ENCODE results near the gene LUC7L3. TPM values are rescaled to one million over a fixed set of nuclear protein-coding genes. Genes with fewer than 3 reads are reported as not detected.

Gene LUC7L3
- total and polyA plus RNA-seq, 10 of the 15 experiments (the other 5 are each of a cell fraction or from before 2014, with no cell fraction given), result 51.3 to 176 (median 149) TPM

DNA sequence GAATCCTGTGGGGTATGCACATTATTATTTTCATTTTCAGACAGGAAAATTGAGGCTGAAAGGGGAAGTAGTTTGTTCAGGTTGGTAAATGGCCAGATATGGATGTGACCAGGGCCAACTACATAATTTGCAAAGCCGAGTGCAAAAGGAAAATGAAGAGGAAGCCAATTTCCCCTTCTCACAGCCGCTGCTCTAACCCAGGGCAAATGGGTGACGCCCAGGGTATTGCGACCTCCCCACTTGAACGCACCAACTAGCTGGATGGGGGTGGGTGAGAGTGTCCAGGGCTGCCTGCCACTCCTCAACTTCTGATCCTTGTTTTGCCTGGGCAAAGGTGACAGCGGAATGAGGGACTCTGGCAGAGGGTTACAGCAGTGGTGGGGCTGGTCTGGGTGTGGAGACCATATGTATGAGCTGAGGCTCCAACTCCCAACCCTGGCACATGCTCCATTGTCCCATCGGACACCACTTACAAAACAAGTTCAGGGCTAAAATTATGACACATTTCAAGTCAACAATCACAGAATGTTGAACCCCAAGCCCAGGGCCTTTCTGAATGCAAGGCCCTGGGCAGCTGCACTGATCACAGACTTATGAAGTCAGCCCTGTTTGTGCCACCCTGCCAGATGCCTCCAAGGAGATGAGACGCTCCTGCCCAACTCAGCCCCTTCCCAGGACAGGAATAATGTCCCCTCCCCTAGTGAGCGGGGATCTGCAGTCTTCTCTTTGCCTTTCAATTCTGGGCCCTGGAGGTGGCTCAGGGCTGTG is 46.2 kb downstream of the LUC7L3 start:
- 32% methylated on average over 9 of the region's 9 CpGs for WGBS (ENCODE audit: insufficient coverage, insufficient replicate concordance, low lambda C conversion rate, missing lambda C conversion rate)
- ChIA-PET RAD21 (ENCODE audit: unreplicated experiment) (no interaction called here), CTCF (interaction anchor here (0.5 to 5.0 kb wide), 5 partner anchors 9 to 501 kb away, joined by 3 to 25 read pairs (median 4); no protein-coding TSS in a partner anchor), POLR2A (no interaction called here), SMC1A (ENCODE audit: uncharacterized antibody, unreplicated experiment) (interaction anchor here (1.2 to 1.8 kb wide), 3 partner anchors 14 to 216 kb away, joined by 3 to 7 read pairs (median 3); no protein-coding TSS in a partner anchor)
- intact Hi-C loops (cut with micrococcal nuclease; ENCODE audit: unreplicated experiment) (no loop called here), in situ Hi-C loops (cut with MboI) (no loop called here)
- Histone ChIP-seq H3K27me3 (replicated peaks in 1 of 2; ENCODE audit: control insufficient read depth in 2 of 2, insufficient read depth in 2 of 2, low read length in 1 of 2) (no peaks in the 10 kb centered on the region), H3K79me2 (ENCODE audit: control insufficient read depth, insufficient read depth, low read length) (no peaks in the 10 kb centered on the region), H3K4me2 (ENCODE audit: control insufficient read depth, insufficient read depth) (peak overlapping the region; percentile 62; the same call in 1 of the 2 replicates), H4K20me1 (ENCODE audit: control insufficient read depth, insufficient read depth) (no peaks in the 10 kb centered on the region), H2AFZ (ENCODE audit: control insufficient read depth, low read depth, low read length) (peak overlapping the region; percentile 63), H3K9ac (ENCODE audit: control insufficient read depth, insufficient read depth, low read length) (no peak overlapping the region), H3K4me3 (no peak overlapping the region), H3K9me3 (replicated peaks; ENCODE audit: control insufficient read depth, insufficient read depth, low read length) (no peaks in the 10 kb centered on the region), H3K4me1 (ENCODE audit: control insufficient read depth, insufficient read depth, low read length) (peaks cover 16% of the 10 kb centered on the region), H3K27ac (ENCODE audit: control insufficient read depth, insufficient read depth) (0 out of 2 replicates have a peak overlapping the region, but pooled peaks have one; percentile 17), H3K36me3 (ENCODE audit: control insufficient read depth in 2 of 2, insufficient read depth in 2 of 2, low read length in 1 of 2) (no peaks in the 10 kb centered on the region)
- DNase-seq (ENCODE audit: low read depth, low spot score) (peak; percentile 37), FAIRE-seq (peak; percentile 54), ATAC-seq (peak; percentile 81)
- BruUV-seq (replicated peaks), result no TSS peak
- TF ChIP-seq TCF7 (IDR thresholded peaks at IDR 0.05; ENCODE audit: borderline replicate concordance) (no peak), IKZF2 (IDR thresholded peaks at IDR 0.05) (0 out of 4 replicates have a peak, but pooled peaks of 1 of the 2 experiments have one; percentile 45), CBX5 (IDR thresholded peaks at IDR 0.05; ENCODE audit: low read depth) (no peak), SMC3 (IDR thresholded peaks at IDR 0.05; ENCODE audit: borderline replicate concordance, low read length) (no peak), IRF4 (IDR thresholded peaks at IDR 0.05; ENCODE audit: low read depth, low read length) (no peak), BRCA1 (IDR thresholded peaks at IDR 0.05; ENCODE audit: low read depth, low read length) (no peak), ZNF24 (IDR thresholded peaks at IDR 0.05) (no peak), CREB1 (IDR thresholded peaks at IDR 0.05; ENCODE audit: low read depth) (no peak), RAD51 (IDR thresholded peaks at IDR 0.05) (no peak), FOXK2 (IDR thresholded peaks at IDR 0.05) (no peak), RUNX3 (IDR thresholded peaks at IDR 0.05; ENCODE audit: low read length) (peak; percentile 10; the same call in 1 of the 2 replicates), STAT1 (conservative IDR thresholded peaks at IDR 0.05) (no peak), YBX1 (IDR thresholded peaks at IDR 0.05) (no peak), NR2C1 (IDR thresholded peaks at IDR 0.05) (no peak)
- TF ChIP-seq, protein P1, sequence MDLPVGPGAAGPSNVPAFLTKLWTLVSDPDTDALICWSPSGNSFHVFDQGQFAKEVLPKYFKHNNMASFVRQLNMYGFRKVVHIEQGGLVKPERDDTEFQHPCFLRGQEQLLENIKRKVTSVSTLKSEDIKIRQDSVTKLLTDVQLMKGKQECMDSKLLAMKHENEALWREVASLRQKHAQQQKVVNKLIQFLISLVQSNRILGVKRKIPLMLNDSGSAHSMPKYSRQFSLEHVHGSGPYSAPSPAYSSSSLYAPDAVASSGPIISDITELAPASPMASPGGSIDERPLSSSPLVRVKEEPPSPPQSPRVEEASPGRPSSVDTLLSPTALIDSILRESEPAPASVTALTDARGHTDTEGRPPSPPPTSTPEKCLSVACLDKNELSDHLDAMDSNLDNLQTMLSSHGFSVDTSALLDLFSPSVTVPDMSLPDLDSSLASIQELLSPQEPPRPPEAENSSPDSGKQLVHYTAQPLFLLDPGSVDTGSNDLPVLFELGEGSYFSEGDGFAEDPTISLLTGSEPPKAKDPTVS (IDR thresholded peaks at IDR 0.05; ENCODE audit: low read depth, low read length), result no peak
- TF ChIP-seq, protein P2, sequence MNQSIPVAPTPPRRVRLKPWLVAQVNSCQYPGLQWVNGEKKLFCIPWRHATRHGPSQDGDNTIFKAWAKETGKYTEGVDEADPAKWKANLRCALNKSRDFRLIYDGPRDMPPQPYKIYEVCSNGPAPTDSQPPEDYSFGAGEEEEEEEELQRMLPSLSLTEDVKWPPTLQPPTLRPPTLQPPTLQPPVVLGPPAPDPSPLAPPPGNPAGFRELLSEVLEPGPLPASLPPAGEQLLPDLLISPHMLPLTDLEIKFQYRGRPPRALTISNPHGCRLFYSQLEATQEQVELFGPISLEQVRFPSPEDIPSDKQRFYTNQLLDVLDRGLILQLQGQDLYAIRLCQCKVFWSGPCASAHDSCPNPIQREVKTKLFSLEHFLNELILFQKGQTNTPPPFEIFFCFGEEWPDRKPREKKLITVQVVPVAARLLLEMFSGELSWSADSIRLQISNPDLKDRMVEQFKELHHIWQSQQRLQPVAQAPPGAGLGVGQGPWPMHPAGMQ (IDR thresholded peaks at IDR 0.05; ENCODE audit: borderline replicate concordance), result no peak
- TF ChIP-seq, protein P3, sequence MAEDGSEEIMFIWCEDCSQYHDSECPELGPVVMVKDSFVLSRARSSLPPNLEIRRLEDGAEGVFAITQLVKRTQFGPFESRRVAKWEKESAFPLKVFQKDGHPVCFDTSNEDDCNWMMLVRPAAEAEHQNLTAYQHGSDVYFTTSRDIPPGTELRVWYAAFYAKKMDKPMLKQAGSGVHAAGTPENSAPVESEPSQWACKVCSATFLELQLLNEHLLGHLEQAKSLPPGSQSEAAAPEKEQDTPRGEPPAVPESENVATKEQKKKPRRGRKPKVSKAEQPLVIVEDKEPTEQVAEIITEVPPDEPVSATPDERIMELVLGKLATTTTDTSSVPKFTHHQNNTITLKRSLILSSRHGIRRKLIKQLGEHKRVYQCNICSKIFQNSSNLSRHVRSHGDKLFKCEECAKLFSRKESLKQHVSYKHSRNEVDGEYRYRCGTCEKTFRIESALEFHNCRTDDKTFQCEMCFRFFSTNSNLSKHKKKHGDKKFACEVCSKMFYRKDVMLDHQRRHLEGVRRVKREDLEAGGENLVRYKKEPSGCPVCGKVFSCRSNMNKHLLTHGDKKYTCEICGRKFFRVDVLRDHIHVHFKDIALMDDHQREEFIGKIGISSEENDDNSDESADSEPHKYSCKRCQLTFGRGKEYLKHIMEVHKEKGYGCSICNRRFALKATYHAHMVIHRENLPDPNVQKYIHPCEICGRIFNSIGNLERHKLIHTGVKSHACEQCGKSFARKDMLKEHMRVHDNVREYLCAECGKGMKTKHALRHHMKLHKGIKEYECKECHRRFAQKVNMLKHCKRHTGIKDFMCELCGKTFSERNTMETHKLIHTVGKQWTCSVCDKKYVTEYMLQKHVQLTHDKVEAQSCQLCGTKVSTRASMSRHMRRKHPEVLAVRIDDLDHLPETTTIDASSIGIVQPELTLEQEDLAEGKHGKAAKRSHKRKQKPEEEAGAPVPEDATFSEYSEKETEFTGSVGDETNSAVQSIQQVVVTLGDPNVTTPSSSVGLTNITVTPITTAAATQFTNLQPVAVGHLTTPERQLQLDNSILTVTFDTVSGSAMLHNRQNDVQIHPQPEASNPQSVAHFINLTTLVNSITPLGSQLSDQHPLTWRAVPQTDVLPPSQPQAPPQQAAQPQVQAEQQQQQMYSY (CRISPR knock-in tag; IDR thresholded peaks at IDR 0.05), result no peak

Measured in GM12878 (cell line).